Gastrocnemius medialis (tissue), 4 donors: Measurements from ENCODE around the gene TMEM176B. TPM values are rescaled to one million over a fixed set of nuclear protein-coding genes. Genes with fewer than 3 reads are reported as not detected.

ENCODE experiments used
- ATAC-seq, 2 donors: fragments of 150-250 bp; one replicate each; pipeline ENCODE4 v1.9.1; 2016
- DNase-seq, 2 donors: peaks; one replicate each; pipeline ENCODE4 v3.0.0-alpha.2; 2019
- H3K27ac ChIP-seq, 4 donors: fragments of 200-600 bp; sonication (generic); 1 replicate in 1 of 4; 2 replicates in 3 of 4; pipeline ENCODE4 v1.5.1; 2016 to 2018; ENCODE audit warnings: mild to moderate bottlenecking in 2 of 4, moderate library complexity in 1 of 4
- H3K27me3 ChIP-seq, 3 donors: fragments of 200-600 bp; sonication (generic) in 2 of 3; 1 replicate in 1 of 3; 2 replicates in 2 of 3; pipeline versions ENCODE4 v1.5.1 to v1.6.0; 2016 to 2019; ENCODE audit warnings: mild to moderate bottlenecking in 1 of 3, moderate library complexity in 1 of 3
- H3K36me3 ChIP-seq, 2 donors: fragments of 200-600 bp; sonication (generic) in 1 of 2; one replicate each; pipeline ENCODE4 v1.5.1; 2017 to 2018
- H3K4me1 ChIP-seq, 2 donors: fragments of 200-600 bp; sonication (generic) in 1 of 2; one replicate each; pipeline ENCODE4 v1.5.1; 2016 to 2017; ENCODE audit warnings: mild to moderate bottlenecking in 2 of 2
- H3K4me3 ChIP-seq, 4 donors: fragments of 200-600 bp; sonication (generic) in 3 of 4; 1 replicate in 1 of 4; 2 replicates in 3 of 4; pipeline ENCODE4 v1.5.1; 2016 to 2019; ENCODE audit warnings: mild to moderate bottlenecking in 2 of 4
- H3K9me3 ChIP-seq, 3 donors: fragments of 200-600 bp; sonication (generic) in 2 of 3; 1 replicate in 1 of 3; 2 replicates in 2 of 3; pipeline ENCODE4 v1.5.1; 2016 to 2019
- CTCF ChIP-seq, 5 experiments: fragments of 450-650 bp in 3 of 5; fragments of 200-600 bp in 2 of 5; sonication (generic) in 2 of 5; IDR thresholded peaks in 4 of 5; conservative IDR thresholded peaks in 1 of 5; 1 replicate in 4 of 5; 2 replicates in 1 of 5; pipeline ENCODE4 v1.5.1; 2016 to 2019; ENCODE audit warnings: antibody characterized with exemption in 5 of 5, mild to moderate bottlenecking in 3 of 5, moderate library complexity in 3 of 5
- POLR2A ChIP-seq, 2 donors: fragments of 450-650 bp; IDR thresholded peaks; one replicate each; pipeline ENCODE4 v1.6.1; 2017; ENCODE audit warnings: antibody characterized with exemption in 2 of 2, mild to moderate bottlenecking in 2 of 2, moderate library complexity in 2 of 2
- in situ Hi-C, 4 donors: fragments of 200-750 bp; cut with MboI; loops; one replicate each; pipeline versions ENCODE4 v1.15.0 to v1.8.0; 2017; ENCODE audit warnings: low sequenced_read_pairs in 4 of 4
- intact Hi-C: fragments of 100-400 bp; cut with DNase I; formaldehyde crosslinking; loops from one replicate; pipeline ENCODE4 v1.15.1; 2023; ENCODE audit warnings: low total_unique reads
- total RNA-seq, 4 donors: library from RNA; depleted of rRNA; stranded (reverse); fragments of >200 nt; gene quantifications; one replicate each; pipeline versions ENCODE4 v1.1.0 to v1.2.3, GENCODE V29; 2016

Gene TMEM176B
- total RNA-seq, 4 donors from 2014 or later, result 5.8 to 9.6 (median 7.6) TPM

GRCh38 chr7:150744041-150744656 is 56.0 kb downstream of the TMEM176B start:
- intact Hi-C loops (no loop called here), in situ Hi-C loops (no loop called here)
- Histone ChIP-seq H3K27me3 (no peaks in the 10 kb centered on the region), H3K4me3 (no peak overlapping the region), H3K27ac (peak overlapping the region in 1 of 4 donors; percentile 36), H3K9me3 (no peaks in the 10 kb centered on the region), H3K4me1 (no peaks in the 10 kb centered on the region), H3K36me3 (no peaks in the 10 kb centered on the region)
- DNase-seq (no peak), ATAC-seq (no peak)
- TF ChIP-seq POLR2A (IDR thresholded peaks at IDR 0.05), result no peak
- TF ChIP-seq CTCF (IDR thresholded peaks at IDR 0.05 in 4 of 5, conservative IDR thresholded peaks at IDR 0.05 in 1 of 5), result no peak

GRCh38 chr7:150742286-150742968 is 57.7 kb downstream of the TMEM176B start:
- in situ Hi-C loops (no loop called here), intact Hi-C loops (no loop called here)
- DNase-seq, result no peak
- Histone ChIP-seq H3K36me3 (no peaks in the 10 kb centered on the region), H3K4me1 (no peaks in the 10 kb centered on the region), H3K27ac (peak overlapping the region in 2 of 4 donors; percentile 71 to 75), H3K9me3 (no peaks in the 10 kb centered on the region), H3K27me3 (no peaks in the 10 kb centered on the region), H3K4me3 (no peak overlapping the region)
- no peak for ATAC-seq
- TF ChIP-seq CTCF (IDR thresholded peaks at IDR 0.05 in 4 of 5, conservative IDR thresholded peaks at IDR 0.05 in 1 of 5) (no peak), POLR2A (IDR thresholded peaks at IDR 0.05) (no peak)

Other genes with a start within 250 kb of the TMEM176B start
- gene GIMAP4, start 233.0 kb downstream of the TMEM176B start, total RNA-seq, result 10 to 100 TPM; 11.9 to 16.9 (median 15.0) TPM
- gene GIMAP6, start 168.0 kb downstream of the TMEM176B start, total RNA-seq, result 10 to 100 TPM in 3 of 4 donors, 1 to 10 TPM in 1; 8.5 to 27.8 (median 12.4) TPM
- gene GIMAP2, start 114.7 kb downstream of the TMEM176B start, total RNA-seq, result 1 to 10 TPM; 2.2 to 6.7 (median 3.2) TPM
- 1 to 10 TPM; 4.1 to 7.8 (median 4.9) TPM for gene GIMAP1, start 83.8 kb downstream of the TMEM176B start, total RNA-seq
- 10 to 100 TPM; 13.5 to 29.4 (median 15.6) TPM for gene GIMAP5, start 62.9 kb downstream of the TMEM176B start, total RNA-seq
- 10 to 100 TPM in 1 of 4 donors, 1 to 10 TPM in 3; 5.2 to 12.9 (median 8.9) TPM for gene TMEM176A, start 405 bp upstream of the TMEM176B start, total RNA-seq
- 1 to 10 TPM in 1 of 4 donors, not detected in 3; 1.6 TPM for gene AOC1, start 52.2 kb upstream of the TMEM176B start, total RNA-seq
- under 1 TPM in 3 of 4 donors, not detected in 1; 0.19 to 1.00 (median 0.46) TPM for gene KCNH2, start 178.0 kb upstream of the TMEM176B start, total RNA-seq
- gene NOS3, start 190.7 kb upstream of the TMEM176B start, total RNA-seq, result 10 to 100 TPM in 1 of 4 donors, 1 to 10 TPM in 3; 1.4 to 10.8 (median 4.2) TPM
- gene ATG9B, start 224.1 kb upstream of the TMEM176B start, total RNA-seq, result under 1 TPM in 1 of 4 donors, not detected in 3; 0.31 TPM
- gene ABCB8, start 228.1 kb upstream of the TMEM176B start, total RNA-seq, result 10 to 100 TPM; 10.4 to 25.7 (median 16.2) TPM
- gene ASIC3, start 248.2 kb upstream of the TMEM176B start, total RNA-seq, result 10 to 100 TPM in 1 of 4 donors, 1 to 10 TPM in 2, under 1 TPM in 1; 0.72 to 11.0 (median 2.5) TPM